ENCODE results near the gene KIF3C.
"Not testable (repeated sequence)": the region's sequence is repeated elsewhere in the genome, so short reads cannot be mapped to it uniquely, and the experiment has no call there.

Gene KIF3C

DNA sequence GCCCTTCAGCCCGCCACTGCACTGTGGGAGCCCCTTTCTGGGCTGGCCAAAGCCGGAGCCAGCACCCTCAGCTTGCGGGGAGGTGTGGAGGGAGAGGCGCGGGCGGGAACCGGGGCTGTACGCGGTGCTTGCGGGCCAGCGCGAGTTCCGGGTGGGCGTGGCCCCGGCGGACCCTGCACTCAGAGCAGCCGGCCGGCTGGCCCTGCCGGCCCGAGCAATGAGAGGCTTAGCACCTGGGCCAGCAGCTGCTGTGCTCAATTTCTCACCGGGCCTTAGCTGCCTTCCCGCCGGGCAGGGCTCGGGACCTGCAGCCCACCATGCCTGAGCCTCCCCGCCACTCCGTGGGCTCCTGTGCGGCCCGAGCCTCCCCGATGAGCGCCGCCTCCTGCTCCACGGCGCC lies 66.9 kb downstream of the KIF3C start:
- DNase-seq = not testable (repeated sequence)

DNA sequence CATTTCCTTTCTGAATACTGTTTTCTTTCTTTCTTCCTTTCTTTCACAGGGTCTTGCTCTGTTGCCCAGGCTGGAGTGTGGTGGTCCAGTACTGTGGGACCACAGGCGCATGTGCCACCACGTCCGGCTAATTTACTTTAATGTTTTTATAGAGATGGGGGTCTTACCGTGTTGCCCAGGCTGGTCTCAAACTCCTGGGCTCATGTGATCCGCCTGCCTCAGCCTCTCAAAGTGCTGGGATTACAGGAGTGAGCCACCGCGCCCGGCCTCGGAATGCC lies 68.7 kb downstream of the KIF3C start:
- DNase-seq = not testable (repeated sequence)

- DNase-seq = no peak
Observed at GRCh38 chr2:25912851-25913695, 69.2 kb downstream of the KIF3C start.

GRCh38 chr2:25909574-25909973 lies 72.7 kb downstream of the KIF3C start:
- not testable (repeated sequence) for DNase-seq

- DNase-seq = no peak
Observed at GRCh38 chr2:25905126-25905525, 77.2 kb downstream of the KIF3C start.

- no peak for DNase-seq
Observed at GRCh38 chr2:25903216-25903776, 79.0 kb downstream of the KIF3C start.

DNA sequence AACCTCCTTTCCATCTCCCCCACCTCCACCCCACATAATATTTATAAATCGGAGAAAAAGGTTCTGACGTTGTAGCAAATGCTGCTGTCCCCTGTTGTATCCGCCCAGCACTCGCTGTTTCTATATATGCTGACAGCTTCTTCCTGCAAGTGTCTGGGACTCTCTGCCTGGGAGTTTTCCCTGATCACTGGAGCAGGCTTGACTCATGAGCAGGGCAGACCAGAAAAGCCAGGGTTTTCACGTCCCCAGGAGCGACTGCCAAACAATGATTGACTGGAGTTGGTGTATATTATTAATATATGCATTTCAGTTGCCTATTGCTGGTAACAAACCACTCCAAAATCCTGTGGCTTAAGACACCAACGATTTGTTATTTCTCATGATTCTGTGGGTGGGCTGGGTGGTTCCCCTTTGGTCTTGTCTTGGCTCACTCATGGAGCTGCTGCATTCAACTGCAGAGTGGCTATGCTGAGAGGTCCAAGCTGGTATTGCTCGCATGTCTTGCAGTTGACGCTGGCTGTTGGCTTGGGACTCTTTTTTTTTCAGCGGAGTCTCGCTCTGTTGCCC lies 82.8 kb downstream of the KIF3C start:
- DNase-seq = no peak

DNA sequence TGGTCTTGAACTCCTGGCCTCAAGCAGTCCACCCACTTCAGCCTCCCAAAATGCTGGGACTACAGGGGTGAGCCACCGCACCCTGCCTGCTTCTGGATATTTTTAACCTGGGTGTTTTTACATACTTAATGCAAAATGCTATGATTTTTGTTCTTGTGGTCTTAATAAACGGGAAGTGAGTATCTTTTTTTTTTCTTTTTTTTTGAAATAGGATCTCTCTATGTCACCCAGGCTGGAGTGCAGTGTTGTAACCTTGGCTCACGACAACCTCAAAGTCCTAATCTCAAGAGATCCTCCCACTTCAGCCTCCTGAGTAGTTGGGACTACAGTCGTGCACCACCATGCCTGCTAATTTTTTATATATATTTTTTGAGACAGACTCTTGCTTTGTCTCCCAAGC lies 84.8 kb downstream of the KIF3C start:
- no peak for DNase-seq

DNA sequence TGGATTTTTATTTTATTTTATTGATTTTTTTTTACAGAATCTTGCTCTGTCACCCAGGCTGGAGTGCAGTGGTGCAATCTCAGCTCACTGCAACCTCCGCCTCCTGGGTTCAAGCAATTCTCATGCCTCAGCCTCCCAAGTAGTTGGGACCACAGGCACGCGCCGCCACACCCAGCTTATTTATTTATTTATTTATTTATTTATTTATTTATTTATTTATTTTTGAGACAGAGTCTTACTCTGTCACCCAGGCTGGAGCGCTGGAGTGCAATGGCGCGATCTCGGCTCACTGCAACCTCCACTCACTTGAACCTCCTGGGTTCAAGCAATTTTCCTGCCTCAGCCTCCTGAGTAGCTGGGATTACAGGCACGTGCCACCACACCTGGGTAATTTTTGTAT lies 86.0 kb downstream of the KIF3C start:
- DNase-seq = not testable (repeated sequence)

- no peak for DNase-seq
Observed at GRCh38 chr2:25895610-25896009, 86.7 kb downstream of the KIF3C start.

GRCh38 chr2:25895018-25895417 lies 87.3 kb downstream of the KIF3C start:
- no peak for DNase-seq

DNA sequence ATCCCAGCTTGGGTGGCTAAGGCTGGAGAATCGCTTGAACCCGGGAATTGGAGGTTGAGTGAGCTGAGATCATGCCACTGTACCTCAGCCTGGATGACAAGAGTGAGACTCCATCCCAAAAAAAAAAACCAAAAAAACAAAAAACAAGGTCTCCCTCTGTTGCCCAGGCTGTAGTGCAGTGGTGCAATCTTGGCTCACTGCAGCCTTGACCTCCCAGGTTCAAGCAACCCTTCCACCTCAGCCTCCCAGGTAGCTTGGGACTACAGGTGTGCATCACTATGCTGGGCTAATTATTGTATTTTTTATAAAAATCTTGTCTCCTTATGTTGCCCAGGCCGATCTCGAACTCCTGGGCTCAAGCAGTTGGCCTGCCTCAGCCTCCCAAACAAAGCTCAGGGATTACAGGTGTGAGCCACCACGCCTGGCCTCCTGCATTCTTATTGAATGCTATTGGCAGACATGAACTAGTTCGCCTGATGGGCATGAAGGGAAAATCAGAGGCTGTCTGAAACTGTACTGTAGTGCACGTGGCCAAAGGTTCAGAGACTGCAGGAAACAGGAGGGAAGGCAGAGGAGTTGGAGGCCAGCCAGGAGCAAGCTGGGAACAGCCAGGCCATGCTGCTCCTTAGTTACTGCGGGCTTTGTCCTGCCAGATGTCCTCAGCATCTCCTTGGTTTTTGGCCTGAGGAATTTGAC lies 88.0 kb downstream of the KIF3C start:
- DNase-seq = no peak

DNA sequence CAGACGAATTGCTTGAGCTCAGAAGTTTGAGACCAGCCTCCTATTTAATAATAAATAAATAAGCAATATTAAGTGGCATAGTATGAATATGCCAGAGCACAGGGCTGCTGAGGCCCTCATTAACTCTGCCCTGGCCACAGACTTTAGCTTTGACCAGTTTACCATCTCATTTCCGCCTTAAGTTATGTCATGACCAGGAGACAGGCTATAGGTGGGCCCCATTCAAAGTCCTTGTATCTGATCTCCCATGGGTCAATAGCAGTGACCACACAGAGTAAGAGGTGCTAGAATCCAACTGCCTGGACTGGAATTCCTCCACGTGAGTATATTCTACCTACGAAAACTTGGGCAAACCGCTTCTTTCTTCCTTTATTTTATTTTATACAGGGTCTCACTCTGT lies 90.6 kb downstream of the KIF3C start:
- DNase-seq = no peak

- DNase-seq = no peak
Observed at GRCh38 chr2:25887624-25888242, 94.6 kb downstream of the KIF3C start.

DNA sequence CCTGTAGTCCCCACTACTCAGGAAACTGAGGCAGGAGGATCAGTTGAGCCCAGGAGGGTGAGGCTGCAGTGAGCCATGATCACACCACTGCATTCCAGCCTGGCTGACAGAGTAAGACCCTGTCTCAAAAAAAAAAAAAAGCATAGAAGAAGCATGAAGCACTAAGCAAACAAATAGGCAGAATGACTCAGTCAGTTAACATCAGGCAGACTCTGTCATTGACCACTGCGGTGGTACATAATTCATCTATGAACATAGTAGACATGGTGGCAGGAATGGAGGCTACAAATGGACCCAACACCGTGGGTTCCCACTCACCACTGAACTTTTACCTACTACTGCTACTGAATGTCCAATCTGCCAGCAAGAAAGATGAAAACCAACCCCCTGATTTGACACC lies 96.4 kb downstream of the KIF3C start:
- no peak for DNase-seq

GRCh38 chr2:25881764-25882163 lies 100.5 kb downstream of the KIF3C start:
- DNase-seq = no peak

- DNase-seq = no peak
Observed at GRCh38 chr2:25879133-25879730, 103.1 kb downstream of the KIF3C start.

DNA sequence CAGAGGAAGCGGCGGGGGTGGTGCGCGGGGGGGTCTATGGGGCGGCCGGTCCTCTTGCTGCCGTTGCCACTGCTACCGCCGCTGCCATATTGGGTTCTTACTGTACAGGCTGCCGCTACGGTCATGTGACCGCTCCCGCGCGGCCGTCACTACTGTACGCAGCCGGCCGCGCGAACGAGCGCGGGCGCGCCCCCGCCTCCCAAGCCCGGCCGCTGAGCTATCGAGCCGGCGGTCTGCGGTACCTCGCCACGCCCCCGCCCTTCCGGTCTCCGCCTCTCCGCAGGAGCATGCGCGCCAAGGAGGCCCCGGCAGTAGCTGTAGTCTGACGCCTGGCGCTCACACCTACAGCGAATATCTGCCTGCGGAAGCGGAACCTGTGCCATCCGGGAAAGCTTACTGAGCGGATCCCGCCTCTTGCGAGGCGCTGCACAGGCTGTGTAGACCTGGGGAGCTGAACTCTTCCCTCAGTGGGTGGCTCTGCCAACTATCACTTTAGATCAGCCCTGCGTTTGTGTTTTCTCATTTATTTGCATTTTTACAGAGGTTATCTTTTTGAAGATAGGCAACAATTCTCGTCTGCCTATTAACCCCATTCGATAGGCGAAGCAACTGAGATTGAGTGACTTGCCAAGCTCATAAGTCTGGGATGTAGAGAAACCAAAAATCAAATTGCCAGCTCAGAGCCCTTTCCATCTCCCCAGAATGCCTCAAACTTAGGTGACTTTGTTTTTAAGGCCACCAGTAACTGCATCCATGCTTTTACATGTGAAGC lies 103.8 kb downstream of the KIF3C start, which contains the start of gene ASXL2:
Gene ASXL2 (minus strand): TSS at position 127 of the 772 bp plus-strand sequence. CDS start 265 bp downstream, outside the sequence.
- peak; percentile 98 for DNase-seq

DNA sequence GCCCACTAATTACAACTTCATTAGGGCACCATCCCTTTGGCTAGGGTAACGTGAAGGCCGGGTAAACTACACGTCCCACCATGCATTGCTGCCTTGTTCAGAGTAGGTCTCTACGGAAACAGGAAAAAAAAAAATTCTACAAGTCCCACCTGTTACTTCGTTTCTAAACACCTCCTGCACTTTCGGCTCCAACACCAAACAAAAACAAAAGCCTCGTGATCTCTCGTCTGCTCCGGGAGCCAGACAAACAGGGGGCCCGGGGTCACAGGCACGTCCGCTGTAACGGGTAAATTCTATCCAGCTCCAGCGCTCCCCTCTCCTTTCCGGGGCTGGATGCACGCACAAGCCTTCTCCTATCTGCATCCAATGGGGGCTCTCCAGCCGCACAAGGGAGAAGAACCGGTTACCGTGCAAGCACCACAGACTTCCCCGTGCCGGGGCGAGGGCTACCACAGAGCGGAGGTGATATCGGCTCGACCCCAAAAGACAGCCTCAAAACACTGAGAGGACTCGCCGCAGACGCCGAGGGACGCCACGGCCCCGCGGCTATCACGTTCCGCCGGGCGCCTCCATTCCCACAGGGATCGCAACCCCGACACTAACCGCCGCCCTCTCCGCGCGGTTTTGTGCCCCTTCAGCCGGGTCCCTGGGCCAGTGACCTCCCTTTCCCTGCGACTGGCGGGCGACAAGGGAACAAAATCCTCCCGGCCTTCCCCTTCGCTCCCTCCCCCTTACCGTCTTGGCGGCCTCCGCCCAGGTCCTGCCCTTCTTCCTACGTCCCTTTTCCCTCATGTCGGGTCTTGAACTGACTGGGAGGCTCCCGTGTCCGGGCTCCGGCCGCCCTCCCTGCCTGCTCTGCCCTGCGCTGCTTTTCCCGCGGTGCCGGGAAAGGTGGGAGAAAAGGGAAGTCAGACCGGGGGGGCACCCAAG lies 104.6 kb downstream of the KIF3C start:
- DNase-seq = peak; percentile 62

Data from CD4-positive, alpha-beta T cell treated with Interleukin-17A for 4 hours (primary cell).